Stimulated activated CD4-positive, alpha-beta T cell treated with anti-CD3 and anti-CD28 coated beads, Interleukin-2, amount 100 ng/mL, for 24 hours (primary cell): ENCODE data around the gene APOL3.
"Not testable (repeated sequence)": the region's sequence is repeated elsewhere in the genome, so short reads cannot be mapped to it uniquely, and the experiment has no call there.

Experiments used
- DNase-seq, 2 donors: peaks; one replicate each; pipeline ENCODE4 v3.0.0-alpha.2; 2020

The APOL3 gene

DNA sequence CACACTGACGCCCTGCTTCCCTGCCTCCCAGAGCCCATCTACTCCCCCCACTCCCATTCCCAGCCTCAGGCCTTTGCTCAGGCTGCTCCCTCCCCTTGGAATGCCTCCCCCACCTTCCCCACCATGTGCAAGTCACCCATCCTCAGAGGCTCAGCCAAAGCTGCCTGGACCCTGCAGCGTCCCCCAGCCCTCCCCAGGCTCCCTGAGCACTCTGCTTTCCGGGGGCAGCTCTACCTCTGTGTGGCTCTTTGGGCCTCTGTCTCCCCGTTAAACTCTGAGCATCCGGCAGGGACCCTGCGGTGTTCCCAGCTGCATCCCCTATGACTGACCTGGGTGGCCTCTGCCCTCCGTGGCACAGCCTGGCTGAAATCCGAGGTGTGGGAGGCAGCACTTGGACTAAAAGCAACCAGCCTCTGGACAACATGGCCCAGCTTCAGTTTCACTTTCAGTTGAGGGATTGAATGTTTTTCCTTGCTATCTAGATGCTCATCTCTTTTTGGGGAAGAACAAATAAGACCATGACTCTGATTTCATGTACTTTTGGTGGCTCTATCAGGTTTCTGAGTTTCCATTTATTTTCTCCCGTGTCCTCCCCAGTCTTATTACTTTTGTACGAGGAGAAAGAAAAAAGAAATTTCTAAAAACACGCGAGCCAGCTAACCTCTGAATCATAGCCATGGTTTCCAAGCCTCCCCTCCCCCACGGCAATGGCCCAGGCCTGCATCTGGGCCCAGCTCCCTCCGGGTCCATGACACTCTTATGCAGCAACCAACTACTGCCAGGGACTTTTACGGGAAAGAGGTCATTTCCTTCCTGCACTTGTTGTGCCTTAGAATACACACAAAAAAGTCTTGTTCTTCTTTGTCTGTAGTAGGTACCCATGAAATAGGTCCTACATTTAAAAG is 3.8 kb downstream of the APOL3 start:
- peak; percentile 83 to 84 for DNase-seq

DNA sequence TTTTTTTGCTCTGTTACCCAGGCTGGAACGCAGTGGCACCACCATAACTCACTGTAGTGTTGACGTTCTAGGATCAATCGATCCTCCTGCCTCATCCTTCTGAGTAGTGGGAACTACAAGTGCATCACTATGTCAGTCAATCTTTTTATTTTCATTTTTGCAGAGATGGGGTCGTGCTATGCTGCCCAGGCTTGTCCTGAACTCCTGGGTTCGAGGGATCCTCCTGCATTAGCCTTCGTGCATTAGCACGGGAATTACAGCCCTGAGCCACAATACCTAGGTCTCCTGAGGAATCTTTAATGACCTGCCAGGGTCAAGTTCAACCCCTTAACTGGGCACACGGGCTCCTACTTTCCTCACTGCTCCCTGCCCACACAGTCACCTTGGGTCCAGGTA is 4.4 kb downstream of the APOL3 start:
- no peak for DNase-seq

DNA sequence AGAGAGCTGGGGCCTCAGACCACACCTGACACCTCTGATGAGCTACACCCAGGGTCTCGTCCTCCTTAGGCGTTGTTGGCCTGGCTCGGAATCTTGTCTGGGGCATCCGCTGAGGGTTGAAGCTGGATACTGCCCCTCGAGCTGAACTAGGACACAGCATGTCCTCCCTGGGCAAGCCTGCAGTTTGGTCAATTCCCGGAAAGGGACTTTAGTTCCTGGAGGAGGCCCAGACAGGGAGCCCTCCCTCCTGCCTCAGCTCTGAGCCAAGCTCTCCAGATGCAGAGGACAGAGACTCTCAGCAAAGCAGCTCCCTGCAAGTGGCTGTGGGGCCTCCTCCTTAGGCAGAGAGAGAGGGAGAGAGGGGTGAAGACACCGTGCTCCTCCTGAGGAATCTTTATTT is 4.9 kb downstream of the APOL3 start:
- no peak for DNase-seq

DNA sequence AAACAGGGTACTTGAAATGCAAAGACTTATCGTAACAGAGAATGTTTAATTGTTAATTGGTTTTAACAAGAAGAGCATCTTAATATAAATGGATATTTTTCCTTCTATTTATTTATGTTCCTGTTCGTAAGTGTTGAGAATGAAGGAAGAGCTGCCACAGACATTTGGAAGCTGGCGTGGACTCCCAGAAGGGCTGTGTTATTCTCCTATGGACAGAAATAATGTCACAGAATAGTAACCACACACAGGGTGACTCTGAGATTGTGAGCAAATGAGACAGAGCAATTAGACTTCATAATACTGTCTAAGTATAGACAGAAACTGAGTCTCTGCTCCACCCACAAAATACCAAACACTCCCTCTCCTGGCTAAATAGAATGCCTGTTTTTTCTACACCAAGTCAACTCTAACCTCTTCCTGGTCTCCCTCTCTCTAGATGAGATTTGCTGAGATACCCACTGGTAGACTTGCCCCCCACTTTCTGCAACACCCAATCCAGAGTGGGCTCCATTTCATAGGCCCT is 6.1 kb downstream of the APOL3 start:
- no peak for DNase-seq

DNA sequence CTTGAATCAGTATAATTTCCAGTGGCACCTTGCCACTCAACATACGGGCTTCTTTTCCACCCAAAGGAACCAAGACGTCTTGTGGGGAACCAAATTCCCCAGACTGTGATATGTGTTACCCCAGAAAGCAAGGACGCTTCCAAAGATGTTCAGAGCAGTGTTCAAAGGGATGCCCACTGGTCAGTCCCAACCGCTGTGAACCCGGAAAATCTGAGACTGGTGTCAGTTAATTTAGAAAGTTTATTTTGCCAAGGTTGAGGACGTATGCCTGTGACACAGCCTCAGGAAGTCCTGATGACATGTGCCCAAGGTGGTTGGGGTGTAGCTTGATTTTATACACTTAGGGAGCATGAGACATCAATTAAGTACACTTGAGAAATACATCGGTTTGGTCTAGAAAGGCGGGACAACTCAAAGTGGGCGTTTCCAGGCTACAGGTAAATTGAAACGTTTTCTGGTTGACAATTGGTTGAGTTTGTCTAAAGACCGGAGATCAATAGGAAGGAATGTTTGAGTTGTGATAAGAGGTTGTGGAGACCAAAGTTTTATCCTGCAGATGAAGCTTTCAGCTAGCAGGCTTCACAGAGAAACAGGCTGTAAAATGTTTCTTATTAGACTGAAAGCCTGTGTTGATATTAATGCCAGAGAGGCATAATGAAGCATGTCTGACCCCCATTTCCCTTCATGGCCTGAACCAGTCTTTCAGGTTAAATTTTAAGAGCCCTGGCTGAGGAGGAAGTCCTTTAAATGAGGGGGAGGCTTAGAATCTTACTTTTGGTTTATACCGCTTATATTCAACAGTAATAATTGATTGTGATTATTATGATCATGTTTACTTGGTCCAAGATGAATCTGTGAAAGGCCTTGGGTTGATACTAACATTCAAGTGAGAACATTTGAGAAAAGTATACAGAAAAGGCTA is 6.8 kb downstream of the APOL3 start:
- no peak for DNase-seq

DNA sequence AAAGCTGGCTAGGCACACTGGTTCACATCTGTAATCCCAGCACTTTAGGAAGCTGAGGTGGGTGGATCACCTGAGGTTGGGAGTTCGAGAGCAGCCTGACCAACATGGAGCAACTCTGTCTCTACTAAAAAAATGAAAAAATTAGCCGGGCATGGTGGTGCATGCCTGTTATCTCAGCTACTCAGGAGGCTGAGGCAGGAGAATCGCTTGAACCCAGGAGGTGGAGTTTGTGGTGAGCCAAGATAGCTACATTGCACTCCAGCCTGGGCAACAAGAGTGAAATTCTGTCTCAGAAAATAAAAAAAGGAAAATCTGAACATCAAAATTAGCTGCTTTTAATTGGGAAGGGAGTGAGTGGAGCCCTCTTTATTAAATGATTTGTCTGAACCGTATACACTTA is 7.7 kb downstream of the APOL3 start:
- DNase-seq = not testable (repeated sequence)

DNA sequence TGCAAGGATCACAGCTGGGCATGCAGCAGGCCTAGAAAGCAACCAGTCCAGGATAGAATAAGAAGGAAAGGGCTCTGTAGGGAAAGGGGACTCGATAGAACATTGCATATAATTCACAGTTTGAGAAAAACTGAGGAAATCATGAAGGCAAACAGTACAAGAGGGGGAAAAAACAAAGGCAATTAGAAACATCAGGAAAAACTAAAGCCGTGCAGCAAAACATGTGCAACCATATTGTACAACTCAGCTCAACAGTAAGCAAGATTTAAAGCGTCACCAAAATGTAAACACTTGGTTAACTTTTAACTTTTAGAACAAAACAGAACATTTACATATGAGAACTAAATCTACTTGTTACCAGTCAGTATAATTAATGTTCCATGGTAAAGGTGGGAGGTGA is 8.5 kb downstream of the APOL3 start:
- no peak for DNase-seq

DNA sequence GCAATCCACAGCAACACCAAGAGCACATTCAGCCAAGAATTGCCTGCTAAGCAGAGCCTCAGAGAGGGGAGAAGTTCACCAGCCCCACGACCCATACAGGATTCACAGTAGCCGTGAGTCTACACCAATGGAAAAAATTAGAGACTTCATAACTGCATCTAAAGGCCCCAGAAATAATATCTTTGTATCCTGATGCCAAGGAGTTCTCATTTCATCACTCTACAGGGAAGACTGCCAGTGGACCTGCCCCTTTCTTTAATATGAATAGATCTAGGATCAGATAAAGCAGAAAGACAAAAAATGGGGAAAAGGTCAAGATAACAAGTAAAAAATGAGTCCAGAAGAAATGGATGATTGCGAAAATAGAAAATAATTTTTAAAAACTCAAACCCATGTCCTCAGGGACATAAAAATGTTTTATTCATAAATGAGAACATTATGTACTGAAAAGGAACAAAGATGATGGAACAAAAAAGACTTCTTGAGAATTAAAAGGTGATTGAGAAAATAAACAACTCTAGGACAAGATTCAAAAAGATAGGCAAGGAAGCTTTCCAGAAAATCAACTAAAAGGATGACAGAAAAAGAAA is 9.5 kb downstream of the APOL3 start:
- no peak for DNase-seq

DNA sequence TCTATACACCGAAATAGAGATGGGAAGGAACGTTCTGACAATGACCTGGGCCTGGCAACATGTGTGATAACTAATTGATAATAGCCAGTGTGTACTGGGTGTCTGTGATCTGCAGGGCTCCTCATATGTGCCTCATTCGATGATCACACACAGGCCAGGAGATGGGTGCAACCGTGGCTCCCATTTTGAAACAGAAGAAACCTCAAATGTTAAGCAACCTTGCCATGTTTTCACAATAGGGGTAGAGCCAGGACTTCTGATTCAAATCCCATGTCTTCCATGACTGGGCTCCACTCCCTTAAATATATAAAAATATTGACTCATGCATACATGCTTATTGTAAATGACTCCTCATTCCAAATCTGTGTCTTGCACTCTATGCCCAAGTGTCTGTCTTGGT is 11.1 kb downstream of the APOL3 start:
- no peak for DNase-seq

DNA sequence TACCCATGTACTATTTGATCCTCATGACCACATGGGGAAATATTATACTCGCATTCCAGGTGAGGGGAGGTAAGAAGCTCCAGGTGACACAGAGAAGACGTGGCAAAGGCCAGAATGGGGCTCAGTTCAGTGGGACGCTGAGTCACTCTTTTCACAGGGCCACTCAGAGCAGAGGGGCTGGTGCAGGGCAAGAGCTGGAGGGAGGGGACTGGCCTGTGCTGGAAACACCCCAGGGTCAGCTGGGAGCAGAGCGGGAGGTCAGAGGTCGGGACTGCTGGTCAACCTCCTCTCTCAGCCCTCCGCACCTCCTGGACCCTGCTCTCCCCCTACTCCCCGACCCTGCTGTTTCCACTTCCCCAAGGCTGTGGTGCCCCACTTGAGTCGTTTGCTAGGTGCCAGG is 12.1 kb downstream of the APOL3 start:
- no peak for DNase-seq

DNA sequence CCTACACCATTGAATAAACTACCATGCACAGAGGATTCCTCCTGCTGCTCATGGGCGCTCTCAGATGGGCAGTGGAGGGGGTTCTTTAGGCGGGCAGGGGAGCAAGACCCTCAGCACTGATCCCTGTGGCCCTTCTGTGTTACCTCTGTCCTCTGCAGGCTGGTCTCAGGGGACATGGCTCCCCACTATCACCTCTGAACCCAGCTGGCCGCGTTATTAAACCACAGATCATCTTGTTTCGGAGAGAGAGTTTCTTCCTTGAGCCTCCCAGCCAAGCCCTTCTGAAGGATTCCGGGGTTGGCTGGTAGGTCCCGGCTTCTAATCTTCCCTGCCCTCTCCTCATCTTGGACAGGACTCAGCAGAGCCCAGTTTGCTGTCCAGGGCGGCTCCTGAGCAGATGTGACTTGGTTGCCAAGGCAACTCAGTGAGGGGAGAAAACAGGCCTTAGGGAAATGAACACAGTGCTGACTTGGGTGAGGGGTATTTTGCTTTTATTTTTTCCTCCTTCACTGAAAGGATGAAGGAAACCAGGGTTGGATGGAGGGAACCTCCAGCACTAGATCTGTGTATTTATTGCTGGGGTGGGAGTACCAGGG is 13.3 kb downstream of the APOL3 start:
- no peak for DNase-seq

DNA sequence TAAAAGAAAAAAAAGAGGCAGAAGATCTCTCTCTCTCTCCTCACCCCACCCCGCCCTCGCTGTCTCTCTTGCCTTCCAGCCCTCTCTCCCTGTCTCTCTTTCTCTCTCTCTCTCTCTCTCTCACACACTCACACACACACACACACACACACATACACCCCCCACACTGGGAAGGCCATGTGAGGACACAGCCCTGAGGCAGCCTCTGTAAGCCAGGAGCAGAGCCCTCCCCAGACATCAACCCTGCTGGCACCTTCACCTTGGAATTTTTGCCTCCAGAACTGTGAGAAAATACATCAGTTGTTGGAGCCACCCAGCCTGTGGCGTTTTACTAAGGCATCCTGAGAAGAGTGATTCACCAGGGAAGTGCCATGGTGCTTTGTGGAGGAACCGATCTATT is 14.7 kb downstream of the APOL3 start:
- no peak for DNase-seq

DNA sequence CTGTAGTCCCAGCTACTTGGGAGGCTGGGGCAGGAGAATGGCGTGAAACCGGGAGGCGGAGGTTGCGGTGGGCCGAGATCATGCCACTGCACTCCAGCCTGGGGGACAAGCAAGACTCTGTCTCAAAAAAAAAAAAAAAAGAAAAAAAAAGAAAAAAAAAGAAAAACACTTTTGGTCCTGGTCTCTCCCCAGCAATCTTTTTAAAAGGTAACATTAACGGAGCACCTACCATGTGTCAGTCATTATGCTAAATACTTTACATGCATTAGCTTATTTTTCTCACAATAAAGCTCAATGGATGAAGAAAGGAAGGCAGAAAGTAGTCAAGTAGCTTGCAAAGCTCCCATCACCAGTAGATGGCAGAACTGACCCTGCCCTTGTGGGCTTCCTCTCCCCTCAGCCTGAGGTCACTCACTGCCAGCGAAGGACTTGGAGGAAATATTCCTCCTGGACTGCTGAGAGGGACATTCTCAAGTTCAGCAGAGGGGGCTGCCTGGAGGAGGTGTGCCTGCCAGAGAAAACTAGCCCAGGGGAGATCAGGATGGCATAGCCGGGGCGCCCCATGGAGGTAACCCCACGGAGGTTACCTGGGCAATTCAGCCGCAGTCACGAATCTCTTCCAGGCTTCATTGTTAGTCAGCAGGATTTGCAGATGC is 15.5 kb downstream of the APOL3 start:
- DNase-seq = peak in 1 of 2 donors; percentile 39

DNA sequence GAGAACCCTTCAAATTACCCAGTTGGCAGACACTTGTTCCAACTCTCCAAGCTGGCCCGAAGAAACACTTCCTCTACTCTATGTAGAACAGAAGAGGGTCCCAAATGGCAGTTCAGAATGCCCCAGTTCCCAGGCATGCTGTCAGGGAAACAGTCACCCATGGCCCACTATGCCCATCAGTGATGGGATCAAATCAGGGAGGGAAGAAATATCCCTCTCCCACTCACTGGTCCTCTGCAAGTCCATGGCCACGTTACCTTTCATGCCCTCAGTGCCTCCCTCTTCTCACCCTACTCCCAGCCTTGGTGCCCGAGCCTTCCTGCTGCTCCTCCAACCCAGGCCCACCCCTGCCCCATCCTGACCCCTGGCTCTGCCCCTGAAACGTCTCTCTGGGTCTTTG is 16.6 kb downstream of the APOL3 start:
- no peak for DNase-seq

DNA sequence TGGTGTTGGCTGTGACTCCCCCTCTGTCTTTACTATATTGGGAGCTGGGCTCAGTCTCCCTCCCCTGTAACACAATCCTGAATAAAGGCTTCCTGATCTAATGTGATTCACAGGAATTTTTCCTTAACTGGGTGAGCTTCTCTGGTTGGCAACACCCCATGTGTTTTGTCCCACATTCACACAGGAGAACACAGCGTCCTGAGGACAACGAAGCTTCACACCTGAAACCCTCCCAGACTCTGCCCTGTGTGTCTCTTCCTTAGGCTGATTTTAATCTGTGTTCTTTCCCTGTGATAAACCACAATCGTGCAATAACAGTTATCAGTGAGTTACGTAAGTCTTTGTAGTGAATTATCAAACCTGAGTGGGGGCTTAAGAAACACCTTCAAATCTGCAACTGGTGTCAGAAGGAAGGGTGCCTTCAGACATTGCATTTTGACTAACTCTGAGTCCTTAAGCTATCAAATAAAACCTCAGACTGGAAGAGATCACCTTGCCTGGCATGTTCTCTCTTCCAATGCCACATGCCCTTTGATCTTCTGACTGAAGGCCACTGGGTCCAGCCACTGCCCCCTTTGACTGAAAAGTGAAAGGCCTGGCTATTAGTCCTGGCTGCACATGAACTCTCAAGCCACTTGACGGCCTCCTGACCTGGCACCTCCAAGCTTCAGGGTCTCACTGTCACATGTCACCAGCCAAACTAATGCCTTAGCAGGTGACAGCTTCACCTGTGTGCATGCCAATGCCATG is 17.3 kb downstream of the APOL3 start:
- DNase-seq = no peak

DNA sequence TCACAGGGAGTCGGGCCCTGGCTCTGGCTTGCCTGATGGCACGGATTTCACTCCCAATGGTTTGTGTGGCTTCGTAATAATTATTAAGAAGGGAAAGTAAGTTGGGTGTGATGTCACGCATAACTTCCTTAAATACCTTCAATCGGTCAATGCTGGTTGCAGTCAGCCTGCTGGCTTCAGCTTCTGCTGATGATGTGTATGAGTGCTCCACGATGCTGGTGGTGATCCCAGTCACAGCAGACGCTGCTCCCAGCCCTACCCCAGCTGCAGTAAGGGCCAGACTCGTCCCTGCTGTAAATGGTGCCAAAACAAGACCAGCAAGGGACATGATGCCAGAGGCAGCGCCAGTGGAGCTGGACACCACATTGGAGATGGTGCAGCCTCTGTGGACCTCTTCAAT is 19.1 kb downstream of the APOL3 start:
- DNase-seq = no peak

DNA sequence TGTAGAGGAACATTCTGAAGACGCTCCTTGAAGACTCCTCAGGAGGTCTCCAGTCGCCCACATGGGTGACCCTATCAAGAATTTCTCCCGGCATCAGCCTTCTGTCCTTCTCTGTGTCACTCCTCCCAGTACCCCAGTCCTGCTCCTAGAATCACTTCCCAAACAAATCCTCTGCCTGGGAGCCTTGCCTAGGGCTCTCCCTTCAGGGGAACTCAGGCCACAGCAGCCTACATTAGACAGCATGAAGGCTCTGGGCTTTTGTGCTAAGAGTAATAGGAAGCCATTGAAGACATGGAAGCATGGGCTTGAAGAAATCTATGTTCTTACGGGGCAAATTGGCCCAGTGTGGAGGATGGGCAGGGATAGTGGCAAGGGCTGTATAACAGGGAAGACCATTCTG is 21.8 kb downstream of the APOL3 start:
- DNase-seq = not testable (repeated sequence)

DNA sequence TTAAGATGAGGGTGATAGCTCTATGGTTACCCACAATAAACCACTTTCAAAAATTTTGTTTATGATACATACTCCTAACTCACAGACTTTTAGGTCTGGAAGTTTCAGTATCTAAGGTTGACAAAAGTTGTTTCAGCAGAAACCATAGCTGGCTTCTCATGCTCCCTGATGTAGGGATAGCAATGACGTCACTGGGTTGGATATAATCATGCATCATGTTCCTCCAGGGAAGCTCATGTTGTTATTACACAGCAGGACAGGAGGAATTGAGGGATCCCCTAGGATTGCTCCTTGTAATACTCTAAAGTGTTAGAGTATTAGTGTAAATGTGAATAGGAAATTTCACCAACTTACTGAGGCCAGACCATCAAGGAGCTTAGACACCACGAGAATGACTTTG is 23.6 kb downstream of the APOL3 start:
- no peak for DNase-seq

DNA sequence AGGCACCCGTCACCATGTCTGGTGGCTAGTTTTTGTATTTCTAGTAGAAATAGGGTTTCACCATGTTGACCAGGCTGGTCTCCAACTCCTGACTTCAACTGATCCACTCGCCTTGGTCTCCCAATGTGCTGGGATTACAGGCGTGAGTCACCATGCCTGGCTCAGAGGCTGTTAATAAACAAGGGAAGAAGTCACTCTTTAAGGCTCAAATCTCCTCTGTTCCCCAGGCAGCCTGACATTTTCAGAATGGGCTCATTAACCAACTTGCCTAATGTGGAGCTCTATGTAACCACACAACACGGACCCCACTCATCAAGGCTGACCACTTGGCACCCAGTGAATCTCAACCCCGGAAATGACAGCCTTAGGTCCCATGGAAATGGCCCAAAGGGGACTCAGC is 24.1 kb downstream of the APOL3 start:
- no peak for DNase-seq

DNA sequence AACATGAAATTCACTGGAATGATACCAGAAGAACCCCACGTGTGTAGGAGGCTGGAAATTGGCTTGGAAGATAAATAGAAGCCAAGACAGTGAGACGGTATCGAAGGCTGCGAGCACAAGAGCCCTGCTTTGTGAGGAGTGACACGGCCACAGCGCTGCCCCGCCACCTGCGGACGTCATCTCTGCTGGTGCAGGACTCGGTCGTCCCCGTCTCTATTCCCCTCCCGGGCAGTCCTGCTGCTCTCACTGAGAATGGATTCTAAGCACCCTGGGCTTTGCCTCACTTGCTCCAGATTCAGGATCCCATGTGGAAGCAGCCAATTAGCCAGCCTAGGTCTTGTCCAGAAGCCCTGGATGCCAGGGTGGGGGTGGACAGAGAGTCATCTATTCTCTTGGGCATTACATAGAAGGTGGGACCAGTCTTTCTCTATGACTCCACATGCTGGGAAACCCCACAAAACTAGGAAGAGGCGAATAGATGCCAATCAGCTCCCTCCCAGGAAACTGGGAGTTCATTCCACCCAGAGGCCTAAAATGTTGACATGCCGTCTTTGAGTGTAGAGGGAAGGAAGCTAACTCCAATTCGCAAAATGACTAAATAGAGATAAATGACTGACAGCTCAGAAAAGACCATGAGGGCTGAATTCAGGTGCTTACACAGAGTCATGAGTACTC is 25.1 kb downstream of the APOL3 start:
- no peak for DNase-seq

DNA sequence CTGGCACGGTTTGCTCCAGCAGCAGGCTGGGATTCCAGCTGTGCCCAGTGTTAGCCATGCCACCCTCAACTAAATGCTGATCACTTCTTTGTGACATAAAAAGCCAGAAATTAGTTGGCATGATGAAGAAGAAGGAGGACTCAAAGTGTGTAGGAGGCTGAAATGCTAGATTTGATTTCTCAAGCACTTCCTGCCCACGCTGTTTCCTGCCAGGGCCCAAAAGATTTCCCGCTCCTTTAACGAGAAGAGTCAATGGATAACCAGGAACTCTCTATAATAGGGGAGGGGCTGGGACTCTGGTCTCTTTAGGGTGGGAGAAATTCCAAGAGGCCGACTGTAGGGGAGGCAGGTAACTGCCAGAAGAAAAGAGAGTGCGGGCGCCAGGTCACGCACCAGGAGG is 26.4 kb downstream of the APOL3 start:
- DNase-seq = no peak
